Stimulated activated CD4-positive, alpha-beta T cell treated with anti-CD3 and anti-CD28 coated beads, Interleukin-12 subunit alpha, Interleukin-12 subunit beta, amount 100 ng/mL, for 24 hours (primary cell): ENCODE data around the gene SLC35F5.
"Not testable (repeated sequence)": the region's sequence is repeated elsewhere in the genome, so short reads cannot be mapped to it uniquely, and the experiment has no call there.

Experiments
- DNase-seq, 2 experiments: peaks; one replicate each; pipeline ENCODE4 v3.0.0-alpha.2; 2020; ENCODE audit warnings: low read depth in 2 of 2

Gene SLC35F5

GRCh38 chr2:113756355-113757137 lies at the start of gene SLC35F5:
TSS of gene SLC35F5 (minus strand) at chr2:113756642. CDS start at chr2:113756409, 233 bp downstream.
- peak; percentile 87 to 89 for DNase-seq

- no peak for DNase-seq
Measured at GRCh38 chr2:113799375-113799774, 42.9 kb upstream of the SLC35F5 start.

GRCh38 chr2:113797237-113797636 lies 40.8 kb upstream of the SLC35F5 start:
- DNase-seq = no peak

- DNase-seq = no peak
Measured at GRCh38 chr2:113796592-113797175, 40.2 kb upstream of the SLC35F5 start.

- DNase-seq = no peak
Measured at GRCh38 chr2:113795405-113795920, 39.0 kb upstream of the SLC35F5 start.

GRCh38 chr2:113791697-113792590 lies 35.5 kb upstream of the SLC35F5 start:
- DNase-seq = no peak

GRCh38 chr2:113784823-113785744 lies 28.6 kb upstream of the SLC35F5 start:
- DNase-seq = no peak

- DNase-seq = no peak
Measured at GRCh38 chr2:113780472-113780871, 24.0 kb upstream of the SLC35F5 start.

- DNase-seq = no peak
Measured at GRCh38 chr2:113777371-113777770, 20.9 kb upstream of the SLC35F5 start.

GRCh38 chr2:113776949-113777348 lies 20.5 kb upstream of the SLC35F5 start:
- no peak for DNase-seq

GRCh38 chr2:113774616-113775015 lies 18.2 kb upstream of the SLC35F5 start:
- DNase-seq = not testable (repeated sequence)

- no peak for DNase-seq
Measured at GRCh38 chr2:113770929-113771328, 14.5 kb upstream of the SLC35F5 start.

- no peak for DNase-seq
Measured at GRCh38 chr2:113769555-113769954, 13.1 kb upstream of the SLC35F5 start.

GRCh38 chr2:113768770-113769169 lies 12.3 kb upstream of the SLC35F5 start:
- DNase-seq = no peak

- no peak for DNase-seq
Measured at GRCh38 chr2:113767811-113768460, 11.5 kb upstream of the SLC35F5 start.

GRCh38 chr2:113765276-113765675 lies 8.8 kb upstream of the SLC35F5 start:
- DNase-seq = no peak

GRCh38 chr2:113762377-113763118 lies 6.1 kb upstream of the SLC35F5 start:
- no peak for DNase-seq

- no peak for DNase-seq
Measured at GRCh38 chr2:113760400-113760799, 4.0 kb upstream of the SLC35F5 start.

GRCh38 chr2:113757138-113757657 lies 756 bp upstream of the SLC35F5 start:
- peak in 1 of 2 experiments; percentile 1 for DNase-seq
